SH-SY5Y (cell line): ENCODE measurements around the gene UVRAG.

Source experiments
- GATA2 ChIP-seq: IDR thresholded peaks from 2 replicates; pipeline ENCODE4 v1.6.1; 2011; ENCODE audit warnings: mild to moderate bottlenecking, low read depth, low read length
- GATA3 ChIP-seq: IDR thresholded peaks from 2 replicates; pipeline ENCODE4 v1.6.1; 2011; ENCODE audit warnings: low read depth, mild to moderate bottlenecking, low read length, moderate library complexity

- TF ChIP-seq GATA2 = no peak
- TF ChIP-seq GATA3 = no peak
Measured at GRCh38 chr11:75790986-75791385, 24.0 kb upstream of the UVRAG start.
